ENCODE data around the gene ZC3H13. TPM values are rescaled to one million over a fixed set of nuclear protein-coding genes. Genes with fewer than 3 reads are reported as not detected.
A peak's percentile ranks its signal among the peaks of the same experiment; 100 is the strongest.

Gene ZC3H13
- total RNA-seq, 2 donors from 2014 or later: 31.7 to 32.3 TPM

GRCh38 chr13:45951166-45951565 lies 101.4 kb downstream of the ZC3H13 start:
- ATAC-seq (no peak), DNase-seq (no peak)
- intact Hi-C loops (cut with DNase I): no loop called here

- DNase-seq (no peak), ATAC-seq (peak in 1 of 2 donors; percentile 53)
- intact Hi-C loops (cut with DNase I): no loop called here
Measured at GRCh38 chr13:45950386-45951000, 102.1 kb downstream of the ZC3H13 start.

- intact Hi-C loops (cut with DNase I): no loop called here
- DNase-seq (no peak), ATAC-seq (no peak)
Measured at GRCh38 chr13:45949161-45949560, 103.4 kb downstream of the ZC3H13 start.

GRCh38 chr13:45943965-45944364 lies 108.6 kb downstream of the ZC3H13 start:
- peak in 1 of 2 donors; percentile 33 for ATAC-seq
- intact Hi-C loops (cut with DNase I): no loop called here
- DNase-seq: no peak

- intact Hi-C loops (cut with DNase I): no loop called here
- ATAC-seq (no peak), DNase-seq (no peak)
Measured at GRCh38 chr13:45943120-45943519, 109.4 kb downstream of the ZC3H13 start.

- ATAC-seq (no peak), DNase-seq (no peak)
- intact Hi-C loops (cut with DNase I): no loop called here
Measured at GRCh38 chr13:45941261-45941660, 111.3 kb downstream of the ZC3H13 start.

- intact Hi-C loops (cut with DNase I): no loop called here
- ATAC-seq (no peak), DNase-seq (no peak)
Measured at GRCh38 chr13:45940061-45940460, 112.5 kb downstream of the ZC3H13 start.

GRCh38 chr13:45936621-45937020 lies 115.9 kb downstream of the ZC3H13 start:
- DNase-seq: no peak
- no peak for ATAC-seq
- intact Hi-C loops (cut with DNase I): no loop called here

- DNase-seq (no peak), ATAC-seq (no peak)
- intact Hi-C loops (cut with DNase I): no loop called here
Measured at GRCh38 chr13:45934283-45934682, 118.3 kb downstream of the ZC3H13 start.

- intact Hi-C loops (cut with DNase I): no loop called here
- DNase-seq: no peak
- no peak for ATAC-seq
Measured at GRCh38 chr13:45933203-45933908, 119.2 kb downstream of the ZC3H13 start.

GRCh38 chr13:45932676-45933075 lies 119.9 kb downstream of the ZC3H13 start:
- DNase-seq (no peak), ATAC-seq (peak in 1 of 2 donors; percentile 7)
- intact Hi-C loops (cut with DNase I): no loop called here

GRCh38 chr13:45932172-45932571 lies 120.4 kb downstream of the ZC3H13 start:
- DNase-seq (no peak), ATAC-seq (no peak)
- intact Hi-C loops (cut with DNase I): no loop called here

- no peak for ATAC-seq
- DNase-seq: no peak
- intact Hi-C loops (cut with DNase I): no loop called here
Measured at GRCh38 chr13:45931211-45931610, 121.3 kb downstream of the ZC3H13 start.

GRCh38 chr13:45930177-45930576 lies 122.4 kb downstream of the ZC3H13 start:
- ATAC-seq (no peak), DNase-seq (no peak)
- intact Hi-C loops (cut with DNase I): no loop called here

- ATAC-seq (peak in 1 of 2 donors; percentile 65), DNase-seq (no peak)
- intact Hi-C loops (cut with DNase I): no loop called here
Measured at GRCh38 chr13:45928843-45929242, 123.7 kb downstream of the ZC3H13 start.

GRCh38 chr13:45928176-45928575 lies 124.4 kb downstream of the ZC3H13 start:
- DNase-seq: no peak
- intact Hi-C loops (cut with DNase I): no loop called here
- no peak for ATAC-seq

- no peak for DNase-seq
- intact Hi-C loops (cut with DNase I): no loop called here
- peak in 1 of 2 donors; percentile 15 for ATAC-seq
Measured at GRCh38 chr13:45926741-45927140, 125.8 kb downstream of the ZC3H13 start.

- intact Hi-C loops (cut with DNase I): no loop called here
- no peak for DNase-seq
- no peak for ATAC-seq
Measured at GRCh38 chr13:45925151-45925550, 127.4 kb downstream of the ZC3H13 start.

GRCh38 chr13:45921162-45921736 lies 131.3 kb downstream of the ZC3H13 start:
- DNase-seq (no peak), ATAC-seq (no peak)
- intact Hi-C loops (cut with DNase I): no loop called here

GRCh38 chr13:45918597-45918996 lies 133.9 kb downstream of the ZC3H13 start:
- intact Hi-C loops (cut with DNase I): no loop called here
- DNase-seq (no peak), ATAC-seq (no peak)

- ATAC-seq (no peak), DNase-seq (no peak)
- intact Hi-C loops (cut with DNase I): no loop called here
Measured at GRCh38 chr13:45917019-45917418, 135.5 kb downstream of the ZC3H13 start.

All from left cardiac atrium (tissue), 4 donors.